Measurements from ENCODE around the gene AKAP17A.

DNA sequence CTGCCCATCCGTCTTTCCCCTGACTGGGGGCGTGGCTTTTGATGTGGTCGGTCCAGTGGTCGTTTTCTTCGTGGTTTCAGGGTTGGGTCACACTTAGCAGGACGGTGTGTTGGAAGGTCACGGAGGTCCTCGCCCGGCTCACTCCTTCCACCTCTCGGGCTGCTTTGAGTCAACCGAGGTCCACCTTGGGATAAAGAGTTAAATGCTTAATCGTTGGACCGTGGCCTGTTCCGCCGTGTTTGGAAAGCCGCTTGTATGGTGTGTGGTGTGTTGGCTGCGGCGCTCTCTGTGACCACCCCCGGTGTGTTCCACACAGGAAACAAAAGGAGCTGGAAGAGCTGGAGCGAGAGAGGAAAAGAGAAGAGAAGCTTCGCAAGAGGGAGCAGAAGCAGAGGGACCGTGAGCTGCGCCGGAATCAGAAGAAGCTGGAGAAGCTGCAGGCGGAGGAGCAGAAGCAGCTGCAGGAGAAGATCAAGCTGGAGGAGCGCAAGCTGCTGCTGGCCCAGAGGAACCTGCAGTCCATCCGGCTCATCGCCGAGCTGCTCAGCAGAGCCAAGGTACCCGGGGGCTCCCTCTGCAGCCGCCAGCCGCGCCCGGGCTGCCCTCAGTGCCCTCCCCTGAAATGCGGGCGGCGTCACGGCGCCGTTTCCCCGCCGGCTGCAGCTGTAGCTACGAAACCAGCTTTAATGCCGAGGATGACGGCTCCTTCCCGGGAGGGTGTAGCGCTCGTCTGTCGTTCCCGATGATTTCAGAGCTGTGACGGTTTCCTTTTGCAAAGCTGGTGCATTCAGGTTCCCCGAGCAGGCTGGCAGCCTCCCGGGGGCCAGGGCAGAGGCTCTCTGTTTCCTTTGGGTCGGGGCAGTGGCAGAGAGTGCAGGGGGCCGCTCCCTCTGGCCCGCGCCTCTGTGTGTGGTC lies 7.7 kb downstream of the AKAP17A start:
- TF ChIP-seq, protein P1, sequence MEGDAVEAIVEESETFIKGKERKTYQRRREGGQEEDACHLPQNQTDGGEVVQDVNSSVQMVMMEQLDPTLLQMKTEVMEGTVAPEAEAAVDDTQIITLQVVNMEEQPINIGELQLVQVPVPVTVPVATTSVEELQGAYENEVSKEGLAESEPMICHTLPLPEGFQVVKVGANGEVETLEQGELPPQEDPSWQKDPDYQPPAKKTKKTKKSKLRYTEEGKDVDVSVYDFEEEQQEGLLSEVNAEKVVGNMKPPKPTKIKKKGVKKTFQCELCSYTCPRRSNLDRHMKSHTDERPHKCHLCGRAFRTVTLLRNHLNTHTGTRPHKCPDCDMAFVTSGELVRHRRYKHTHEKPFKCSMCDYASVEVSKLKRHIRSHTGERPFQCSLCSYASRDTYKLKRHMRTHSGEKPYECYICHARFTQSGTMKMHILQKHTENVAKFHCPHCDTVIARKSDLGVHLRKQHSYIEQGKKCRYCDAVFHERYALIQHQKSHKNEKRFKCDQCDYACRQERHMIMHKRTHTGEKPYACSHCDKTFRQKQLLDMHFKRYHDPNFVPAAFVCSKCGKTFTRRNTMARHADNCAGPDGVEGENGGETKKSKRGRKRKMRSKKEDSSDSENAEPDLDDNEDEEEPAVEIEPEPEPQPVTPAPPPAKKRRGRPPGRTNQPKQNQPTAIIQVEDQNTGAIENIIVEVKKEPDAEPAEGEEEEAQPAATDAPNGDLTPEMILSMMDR (IDR thresholded peaks at IDR 0.05): no peak
- TF ChIP-seq ZFX (IDR thresholded peaks at IDR 0.05; ENCODE audit: borderline replicate concordance): no peak

All from 22Rv1 (cell line).